ENCODE results near the gene ZC3H10.
"Not testable (repeated sequence)": the region's sequence is repeated elsewhere in the genome, so short reads cannot be mapped to it uniquely, and the experiment has no call there.

ZC3H10 gene

GRCh38 chr12:56154818-56155217 is 36.8 kb downstream of the ZC3H10 start:
- DNase-seq (ENCODE audit: low read depth, low spot score) = no peak

- DNase-seq (ENCODE audit: low read depth, low spot score) = no peak
Measured at GRCh38 chr12:56155256-56155845, 37.3 kb downstream of the ZC3H10 start.

DNA sequence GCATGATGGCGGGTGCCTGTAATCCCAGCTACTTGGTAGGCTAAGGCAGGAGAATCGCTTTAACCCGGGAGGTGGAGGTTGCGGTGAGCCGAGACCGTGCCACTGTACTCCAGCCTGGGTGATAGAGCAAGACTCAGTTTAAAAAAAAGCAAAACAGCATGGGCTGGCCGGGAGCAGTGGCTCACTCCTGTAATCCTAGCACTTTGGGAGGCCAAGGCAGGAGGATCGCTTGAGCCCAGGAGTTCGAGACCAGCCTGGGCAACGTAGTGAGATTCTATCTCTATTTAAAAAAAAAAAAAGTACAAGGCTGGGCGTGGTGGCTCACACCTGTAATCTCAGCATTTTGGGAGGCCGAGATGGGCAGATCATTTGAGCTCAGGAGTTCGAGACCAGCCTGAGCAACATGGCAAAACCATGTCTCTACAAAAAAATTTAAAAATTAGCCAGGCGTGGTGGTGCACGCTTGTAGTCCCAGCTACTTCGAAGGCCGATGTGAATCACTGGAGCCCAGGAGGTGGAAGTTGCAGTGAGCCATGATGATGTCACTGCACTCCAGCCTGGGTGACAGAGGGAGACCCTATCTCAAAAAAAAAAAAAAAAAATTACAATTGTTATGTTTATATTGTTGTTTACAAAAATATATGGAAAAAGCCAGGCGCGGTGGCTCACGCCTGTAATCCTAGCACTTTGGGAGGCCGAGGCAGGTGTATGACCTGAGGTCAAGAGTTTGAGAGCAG is 38.6 kb downstream of the ZC3H10 start:
- not testable (repeated sequence) for DNase-seq (ENCODE audit: low read depth, low spot score)

DNA sequence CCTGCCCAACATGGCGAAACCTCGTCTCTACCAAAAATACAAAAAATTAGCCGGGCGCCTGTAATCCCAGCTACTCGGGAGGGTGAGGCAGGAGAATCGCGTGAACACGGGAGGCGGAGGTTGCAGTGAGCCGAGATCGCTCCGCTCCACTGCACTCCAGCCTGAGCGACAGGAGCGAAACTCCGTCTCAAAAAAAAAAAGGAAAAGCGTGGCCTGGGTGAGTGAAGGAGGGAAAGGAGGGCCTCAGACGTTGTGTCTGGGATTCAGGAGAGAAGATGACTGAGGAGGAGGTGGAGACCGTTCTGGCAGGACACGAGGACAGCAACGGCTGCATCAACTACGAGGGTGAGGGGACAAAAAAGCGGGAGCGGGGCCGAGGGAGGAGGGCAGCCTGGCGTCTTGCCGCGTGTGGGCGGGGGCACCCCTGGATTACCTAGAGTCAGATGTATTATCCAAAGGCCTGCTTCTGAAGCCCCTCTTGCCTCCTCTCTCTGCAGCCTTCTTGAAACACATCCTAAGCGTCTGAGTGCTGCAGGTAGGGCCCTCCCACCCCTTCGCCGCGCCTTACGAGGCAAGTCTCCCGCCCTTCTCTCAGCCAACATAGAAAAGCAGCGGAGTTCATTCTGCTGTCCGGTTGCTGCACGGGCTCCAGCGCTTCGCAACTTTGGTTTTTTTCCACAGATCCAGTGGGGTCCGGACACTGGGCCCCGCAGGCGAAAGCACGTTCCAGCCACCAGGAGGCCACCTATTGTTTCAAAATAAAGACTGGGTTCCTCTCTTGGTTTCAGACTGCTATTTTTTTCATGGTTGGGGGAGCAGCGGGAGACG is 39.3 kb downstream of the ZC3H10 start:
- peak; percentile 65 for DNase-seq (ENCODE audit: low read depth, low spot score)

GRCh38 chr12:56158029-56158925 is 40.2 kb downstream of the ZC3H10 start, which contains the start of gene MYL6:
Gene MYL6 (plus strand): TSS chr12:56158359. CDS start chr12:56158402, 43 bp downstream.
- peak; percentile 97 for DNase-seq (ENCODE audit: low read depth, low spot score)

DNA sequence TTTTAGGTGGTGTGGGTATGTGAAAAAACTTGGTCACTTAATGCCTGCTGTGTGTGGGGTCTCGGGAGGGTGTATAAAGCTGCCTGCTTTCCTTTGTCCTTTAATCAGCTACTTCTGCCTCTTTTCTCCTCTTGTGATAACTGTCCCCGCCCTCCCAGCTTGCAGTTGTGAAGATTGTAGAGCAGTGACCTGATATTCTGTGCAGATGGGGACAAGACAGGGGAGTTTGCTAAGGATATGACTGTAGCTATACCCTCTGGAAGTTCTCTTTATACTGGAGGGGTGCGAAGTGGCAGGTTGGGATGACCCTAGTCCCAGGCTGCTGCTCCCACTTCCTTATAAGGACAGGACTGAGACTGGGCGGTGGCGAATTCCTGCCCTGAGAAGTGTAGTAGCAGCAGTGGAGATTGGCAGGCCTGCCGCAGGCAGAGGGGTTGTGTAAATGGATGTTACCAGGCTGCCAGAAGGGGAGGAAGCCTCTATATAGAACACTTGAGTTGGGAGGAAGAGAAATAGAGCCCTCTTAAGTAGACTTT is 40.9 kb downstream of the ZC3H10 start:
- DNase-seq (ENCODE audit: low read depth, low spot score) = peak; percentile 68

GRCh38 chr12:56159482-56160192 is 41.6 kb downstream of the ZC3H10 start:
- no peak for DNase-seq (ENCODE audit: low read depth, low spot score)

GRCh38 chr12:56160193-56160763 is 42.2 kb downstream of the ZC3H10 start:
- no peak for DNase-seq (ENCODE audit: low read depth, low spot score)

- no peak for DNase-seq (ENCODE audit: low read depth, low spot score)
Measured at GRCh38 chr12:56160894-56161689, 43.0 kb downstream of the ZC3H10 start.

GRCh38 chr12:56161690-56162351 is 43.8 kb downstream of the ZC3H10 start:
- no peak for DNase-seq (ENCODE audit: low read depth, low spot score)

GRCh38 chr12:56162468-56163290 is 44.6 kb downstream of the ZC3H10 start:
- DNase-seq (ENCODE audit: low read depth, low spot score) = no peak

GRCh38 chr12:56163533-56164344 is 45.7 kb downstream of the ZC3H10 start:
- DNase-seq (ENCODE audit: low read depth, low spot score) = no peak

GRCh38 chr12:56164345-56164729 is 46.3 kb downstream of the ZC3H10 start:
- no peak for DNase-seq (ENCODE audit: low read depth, low spot score)

- DNase-seq (ENCODE audit: low read depth, low spot score) = no peak
Measured at GRCh38 chr12:56165369-56165768, 47.3 kb downstream of the ZC3H10 start.

GRCh38 chr12:56169229-56169759 is 51.2 kb downstream of the ZC3H10 start:
- no peak for DNase-seq (ENCODE audit: low read depth, low spot score)

DNA sequence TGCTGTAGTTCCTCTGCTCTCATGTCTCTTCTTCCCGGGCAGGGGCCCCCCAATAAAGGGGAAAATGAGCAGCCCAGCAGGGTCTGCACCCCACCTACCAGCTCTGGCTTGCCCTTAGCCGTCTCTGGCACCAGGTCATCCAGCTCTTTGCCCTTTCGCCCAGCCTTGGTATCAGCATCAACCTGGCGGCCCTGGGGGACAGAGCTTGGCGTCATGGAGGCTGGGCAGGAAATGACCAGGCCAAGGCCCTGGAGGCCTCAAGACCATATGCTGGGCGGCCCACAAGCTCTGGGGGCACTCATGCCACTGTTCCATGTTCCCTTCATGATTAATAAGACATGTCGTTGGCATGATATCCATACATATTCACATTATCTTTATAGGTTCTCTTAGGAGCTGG is 54.8 kb downstream of the ZC3H10 start:
- DNase-seq (ENCODE audit: low read depth, low spot score) = no peak

Data from iPS DF 19.7 (cell line).